HEK293 (cell line): ENCODE data around the gene SARNP.

ENCODE experiments used
- CTCF ChIA-PET: fragments of 350-600 bp; formaldehyde crosslinking; extraction: SDS; loops from one replicate; lab custom pipeline; 2021; ENCODE audit warnings: antibody characterized with exemption; lab: Yijun Ruan, JAX
- POLR2A ChIA-PET: fragments of 300-600 bp; formaldehyde crosslinking; extraction: SDS; loops from one replicate; lab custom pipeline; 2020; ENCODE audit warnings: antibody characterized with exemption, inconsistent platforms; lab: Yijun Ruan, JAX
- H3K27ac ChIP-seq: fragments of 200-500 bp; sonication (Bioruptor generic); 2 replicates; pipeline ENCODE4 v1.5.1; 2014; ENCODE audit warnings: low read depth, low read length, control low read depth, inconsistent platforms; ENCODE audit errors: extremely low read depth
- H3K36me3 ChIP-seq, 2 experiments: fragments of 200-500 bp in 1 of 2; sonication (Bioruptor generic) in 1 of 2; 1 replicate in 1 of 2; 2 replicates in 1 of 2; pipeline ENCODE4 v1.5.1; 2014 to 2017; ENCODE audit warnings: inconsistent platforms in 2 of 2, low read length in 2 of 2; ENCODE audit not compliant: control insufficient read depth in 2 of 2, insufficient read depth in 1 of 2
- H3K4me1 ChIP-seq: fragments of 200-500 bp; sonication (Bioruptor generic); 2 replicates; pipeline ENCODE4 v1.5.1; 2014; ENCODE audit warnings: mild to moderate bottlenecking, low read length, inconsistent platforms; ENCODE audit not compliant: control insufficient read depth, insufficient read depth
- H3K4me3 ChIP-seq: 2 replicates; pipeline ENCODE4 v1.5.1; 2011; ENCODE audit warnings: low read depth, mild to moderate bottlenecking, control low read depth, low read length, moderate library complexity
- H3K9me3 ChIP-seq: fragments of 200-500 bp; sonication (Bioruptor generic); 2 replicates; pipeline ENCODE4 v1.5.1; 2014; ENCODE audit warnings: low read depth, low read length, inconsistent platforms; ENCODE audit not compliant: control insufficient read depth, insufficient read depth
- CTCF ChIP-seq: fragments of 450-650 bp; formaldehyde crosslinking; IDR thresholded peaks from 2 replicates; pipeline ENCODE4 v1.5.1; 2016; ENCODE audit warnings: missing biosample characterization, missing genetic modification characterization
- GLIS2 ChIP-seq: fragments of 450-650 bp; formaldehyde crosslinking; IDR thresholded peaks from 2 replicates; pipeline ENCODE4 v1.5.1; 2016; ENCODE audit warnings: missing biosample characterization, missing genetic modification characterization
- HIC1 ChIP-seq: fragments of 450-650 bp; formaldehyde crosslinking; IDR thresholded peaks from 2 replicates; pipeline ENCODE4 v1.5.1; 2016; ENCODE audit warnings: missing biosample characterization, missing genetic modification characterization
- KLF17 ChIP-seq: fragments of 450-650 bp; formaldehyde crosslinking; IDR thresholded peaks from 2 replicates; pipeline ENCODE4 v1.5.1; 2016; ENCODE audit warnings: missing biosample characterization, missing genetic modification characterization
- OSR2 ChIP-seq: fragments of 450-650 bp; formaldehyde crosslinking; IDR thresholded peaks from 2 replicates; pipeline ENCODE4 v1.5.1; 2016; ENCODE audit warnings: missing biosample characterization, missing genetic modification characterization
- PRDM10 ChIP-seq: fragments of 450-650 bp; formaldehyde crosslinking; IDR thresholded peaks from 2 replicates; pipeline ENCODE4 v1.5.1; 2016; ENCODE audit warnings: missing biosample characterization, missing genetic modification characterization
- RBAK ChIP-seq: fragments of 450-650 bp; formaldehyde crosslinking; IDR thresholded peaks from 2 replicates; pipeline ENCODE4 v1.5.1; 2016; ENCODE audit warnings: missing biosample characterization, missing genetic modification characterization
- ZBTB26 ChIP-seq: fragments of 450-650 bp; formaldehyde crosslinking; optimal IDR thresholded peaks from 2 replicates; pipeline ENCODE3; 2016; ENCODE audit warnings: missing biosample characterization, mild to moderate bottlenecking, missing genetic modification characterization
- ZBTB8A ChIP-seq: fragments of 450-650 bp; formaldehyde crosslinking; IDR thresholded peaks from 2 replicates; pipeline ENCODE4 v1.5.1; 2016; ENCODE audit warnings: missing biosample characterization, missing genetic modification characterization
- ZFP37 ChIP-seq: fragments of 450-650 bp; formaldehyde crosslinking; IDR thresholded peaks from 2 replicates; pipeline ENCODE4 v1.5.1; 2016; ENCODE audit warnings: missing biosample characterization, missing genetic modification characterization
- ZNF155 ChIP-seq: fragments of 450-650 bp; formaldehyde crosslinking; IDR thresholded peaks from 2 replicates; pipeline ENCODE4 v1.5.1; 2016; ENCODE audit warnings: missing biosample characterization, missing genetic modification characterization
- ZNF16 ChIP-seq: fragments of 450-650 bp; formaldehyde crosslinking; IDR thresholded peaks from 2 replicates; pipeline ENCODE4 v1.5.1; 2016; ENCODE audit warnings: low read depth, missing biosample characterization, missing genetic modification characterization
- ZNF292 ChIP-seq: fragments of 450-650 bp; formaldehyde crosslinking; IDR thresholded peaks from 2 replicates; pipeline ENCODE4 v1.5.1; 2016; ENCODE audit warnings: low read depth, missing biosample characterization, missing genetic modification characterization, borderline replicate concordance
- ZNF366 ChIP-seq: fragments of 450-650 bp; formaldehyde crosslinking; conservative IDR thresholded peaks from 2 replicates; pipeline ENCODE4 v1.5.1; 2016; ENCODE audit warnings: missing biosample characterization, missing genetic modification characterization
- ZNF394 ChIP-seq: fragments of 450-650 bp; formaldehyde crosslinking; IDR thresholded peaks from 2 replicates; pipeline ENCODE4 v1.5.1; 2016; ENCODE audit warnings: missing biosample characterization, missing genetic modification characterization, mild to moderate bottlenecking, moderate library complexity, borderline replicate concordance
- ZNF48 ChIP-seq: fragments of 450-650 bp; formaldehyde crosslinking; IDR thresholded peaks from 2 replicates; pipeline ENCODE4 v1.5.1; 2016; ENCODE audit warnings: missing biosample characterization, missing genetic modification characterization
- ZNF610 ChIP-seq: fragments of 450-650 bp; formaldehyde crosslinking; IDR thresholded peaks from 2 replicates; pipeline ENCODE4 v1.5.1; 2016; ENCODE audit warnings: missing biosample characterization, missing genetic modification characterization, borderline replicate concordance
- ZNF629 ChIP-seq: fragments of 450-650 bp; formaldehyde crosslinking; IDR thresholded peaks from 2 replicates; pipeline ENCODE4 v1.5.1; 2017; ENCODE audit warnings: missing biosample characterization, missing genetic modification characterization
- ZNF654 ChIP-seq: fragments of 450-650 bp; formaldehyde crosslinking; IDR thresholded peaks from 2 replicates; pipeline ENCODE4 v1.5.1; 2016; ENCODE audit warnings: low read depth, missing biosample characterization, missing genetic modification characterization
- ZNF660 ChIP-seq: fragments of 450-650 bp; IDR thresholded peaks from 2 replicates; pipeline ENCODE4 v1.5.1; 2018; ENCODE audit warnings: missing biosample characterization, mild to moderate bottlenecking, missing genetic modification characterization
- ZNF843 ChIP-seq: fragments of 450-650 bp; formaldehyde crosslinking; IDR thresholded peaks from 2 replicates; pipeline ENCODE4 v1.5.1; 2016; ENCODE audit warnings: missing biosample characterization, missing genetic modification characterization

Gene SARNP

GRCh38 chr12:55724940-55725309, 92.6 kb downstream of the SARNP start (continued):
- TF ChIP-seq ZFP37 (no peak), ZNF394 (tag by site-specific recombination) (no peak)

- CTCF ChIA-PET, result interaction anchor here (0.6 to 7.0 kb wide), 9 partner anchors 13 to 216 kb away, joined by 3 to 127 read pairs (median 4); partner anchors contain the start of gene ITGA7
- Histone ChIP-seq H3K27ac (no peak overlapping the region), H3K36me3 (peaks cover 12 to 64% of the 10 kb centered on the region in 2 experiments), H3K4me3 (no peak overlapping the region), H3K9me3 (no peaks in the 10 kb centered on the region), H3K4me1 (no peaks in the 10 kb centered on the region)
- POLR2A ChIA-PET, result interaction anchor here (1.0 to 1.9 kb wide), 4 partner anchors 9 to 20 kb away, joined by 3 to 17 read pairs (median 4); partner anchors contain the start of gene BLOC1S1
- TF ChIP-seq CTCF (tag by site-specific recombination) (peak; percentile 37; the same call in 1 of the 2 replicates), ZNF155 (tag by site-specific recombination) (no peak), ZNF292 (tag by site-specific recombination) (0 out of 2 replicates have a peak, but pooled peaks have one; percentile 15), OSR2 (no peak), ZBTB8A (peak; percentile 31; the same call in 1 of the 2 replicates), ZNF654 (tag by site-specific recombination) (peak; percentile 58), ZNF660 (tag by site-specific recombination) (0 out of 2 replicates have a peak, but pooled peaks have one; percentile 33), ZNF843 (tag by site-specific recombination) (no peak)
Measured at GRCh38 chr12:55724226-55724939, 93.1 kb downstream of the SARNP start.

GRCh38 chr12:55723516-55724225, 93.9 kb downstream of the SARNP start:
- ChIA-PET CTCF (interaction anchor here (0.7 to 7.0 kb wide), 6 partner anchors 13 to 78 kb away, joined by 3 to 127 read pairs (median 6); partner anchors contain the start of gene ITGA7), POLR2A (interaction anchor here (1.3 kb wide), 1 partner anchor 21 kb away, joined by 3 read pairs; no protein-coding TSS in a partner anchor)
- H3K36me3 ChIP-seq, result peaks cover 12 to 71% of the 10 kb centered on the region in 2 experiments
- H3K4me3 ChIP-seq, result no peak overlapping the region
- H3K4me1 ChIP-seq, result no peaks in the 10 kb centered on the region
- H3K9me3 ChIP-seq, result no peaks in the 10 kb centered on the region
- no peak overlapping the region for H3K27ac ChIP-seq
- TF ChIP-seq ZBTB26 (tag by site-specific recombination) (no peak), ZNF366 (tag by site-specific recombination) (no peak), ZNF16 (no peak), ZNF610 (tag by site-specific recombination) (no peak), PRDM10 (tag by site-specific recombination) (0 out of 2 replicates have a peak, but pooled peaks have one; percentile 1), HIC1 (no peak), RBAK (tag by site-specific recombination) (no peak), ZNF48 (tag by site-specific recombination) (no peak), KLF17 (tag by site-specific recombination) (no peak), GLIS2 (peak; percentile 23; the same call in 1 of the 2 replicates), ZNF629 (tag by site-specific recombination) (no peak)
